ENCODE data around the gene TULP4.

DNA sequence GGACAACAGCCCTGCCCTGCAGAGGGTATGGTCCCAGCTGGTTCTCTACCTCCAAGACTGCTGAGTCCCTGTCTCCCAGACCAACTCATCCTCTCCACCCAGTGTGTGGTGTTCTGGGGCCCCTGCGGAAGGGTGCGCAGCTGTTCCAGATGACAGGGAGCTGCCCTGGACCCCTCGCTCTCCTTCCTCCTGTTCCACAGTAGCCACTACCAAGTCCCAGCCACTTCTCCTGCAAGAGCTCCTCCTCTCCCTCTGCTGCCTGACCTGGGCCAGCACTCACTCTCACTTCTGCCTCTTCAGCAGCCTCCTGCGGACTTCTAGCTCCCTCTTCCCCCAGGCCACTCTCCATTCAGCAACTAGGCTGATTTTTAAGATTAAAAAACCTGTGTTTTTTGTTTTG lies 207.5 kb downstream of the TULP4 start:
- TF ChIP-seq CTCF (conservative IDR thresholded peaks at IDR 0.05 in 1 of 2, IDR thresholded peaks at IDR 0.05 in 1 of 2; ENCODE audit: low read depth in 1 of 2, low read length in 2 of 2) (no peak), EZH2 (IDR thresholded peaks at IDR 0.05; ENCODE audit: low read length, missing control alignments) (no peak)

Data from fibroblast of lung (primary cell).